CD8-positive, alpha-beta memory T cell (primary cell): ENCODE data around the gene CPOX. TPM values are rescaled to one million over a fixed set of nuclear protein-coding genes. Genes with fewer than 3 reads are reported as not detected.

Experiments used
- CTCF ChIA-PET: fragments of 350-600 bp; sonication (Branson Sonifier 250); formaldehyde crosslinking; loops from one replicate; lab custom pipeline; 2021; ENCODE audit warnings: antibody characterized with exemption; lab: Charles Lee
- POLR2A ChIA-PET: fragments of 350-600 bp; sonication (Branson Sonifier 250); formaldehyde crosslinking; loops from one replicate; lab custom pipeline; 2021; ENCODE audit warnings: antibody characterized with exemption; lab: Charles Lee
- DNase-seq, 5 donors: peaks; one replicate each; pipeline versions ENCODE4 v3.0.0 to v3.0.0-alpha.2; 2020 to 2022; ENCODE audit warnings: mixed read lengths in 1 of 5
- H3K27ac ChIP-seq: one replicate; pipeline ENCODE4 v1.7.0; 2013; ENCODE audit warnings: low read depth, mild to moderate bottlenecking, low read length, moderate library complexity
- H3K27me3 ChIP-seq: 2 replicates; pipeline ENCODE4 v1.7.0; 2013; ENCODE audit warnings: low read length, mild to moderate bottlenecking; ENCODE audit not compliant: insufficient read depth, poor library complexity, severe bottlenecking
- H3K36me3 ChIP-seq: 2 replicates; pipeline ENCODE4 v1.7.0; 2013; ENCODE audit warnings: mild to moderate bottlenecking, low read length, moderate library complexity; ENCODE audit not compliant: insufficient read depth
- H3K4me1 ChIP-seq: 2 replicates; pipeline ENCODE4 v1.7.0; 2013; ENCODE audit warnings: mild to moderate bottlenecking, low read length, moderate library complexity; ENCODE audit not compliant: insufficient read depth
- H3K4me3 ChIP-seq: 2 replicates; pipeline ENCODE4 v1.7.0; 2013; ENCODE audit warnings: mild to moderate bottlenecking, low read length
- H3K9me3 ChIP-seq: 2 replicates; pipeline ENCODE4 v1.7.0; 2013; ENCODE audit warnings: mild to moderate bottlenecking, low read length
- H3K27ac Mint-ChIP-seq, 8 donors: one replicate each; pipeline ENCODE4 v1.8.0; 2020 to 2021; ENCODE audit warnings: mixed read lengths in 8 of 8, mild to moderate bottlenecking in 6 of 8, inconsistent platforms in 3 of 8, moderate library complexity in 3 of 8
- H3K27me3 Mint-ChIP-seq, 2 donors: one replicate each; pipeline ENCODE4 v1.8.0; 2020 to 2021; ENCODE audit warnings: mixed read lengths in 2 of 2, mild to moderate bottlenecking in 1 of 2, moderate library complexity in 1 of 2
- H3K36me3 Mint-ChIP-seq, 3 donors: one replicate each; pipeline ENCODE4 v1.8.0; 2020 to 2021; ENCODE audit warnings: mixed read lengths in 3 of 3, inconsistent platforms in 1 of 3, mild to moderate bottlenecking in 1 of 3
- H3K4me1 Mint-ChIP-seq, 3 donors: one replicate each; pipeline ENCODE4 v1.8.0; 2020 to 2021; ENCODE audit warnings: mixed read lengths in 3 of 3, inconsistent platforms in 1 of 3, mild to moderate bottlenecking in 1 of 3
- H3K4me3 Mint-ChIP-seq, 7 donors: one replicate each; pipeline ENCODE4 v1.8.0; 2020 to 2021; ENCODE audit warnings: mixed read lengths in 7 of 7, mild to moderate bottlenecking in 6 of 7, moderate library complexity in 4 of 7, inconsistent platforms in 2 of 7
- H3K9me3 Mint-ChIP-seq, 5 donors: one replicate each; pipeline ENCODE4 v1.8.0; 2020 to 2022; ENCODE audit warnings: mixed read lengths in 5 of 5, mild to moderate bottlenecking in 3 of 5, moderate library complexity in 2 of 5, inconsistent platforms in 1 of 5
- polyA plus RNA-seq: library from polyadenylated mRNA; unstranded; fragments of 300-500 nt; fragmentation: Illumina TruSeq; gene quantifications from one replicate; pipeline ENCODE4 v1.2.3, GENCODE V29; 2021
- total RNA-seq, 2 experiments: library from RNA; stranded (reverse); gene quantifications; one replicate each; pipeline ENCODE4 v1.2.3, GENCODE V29; 2021

CPOX gene
- total and polyA plus RNA-seq, 3 experiments from 2014 or later, result 6.4 to 79.9 (median 76.3) TPM

DNA sequence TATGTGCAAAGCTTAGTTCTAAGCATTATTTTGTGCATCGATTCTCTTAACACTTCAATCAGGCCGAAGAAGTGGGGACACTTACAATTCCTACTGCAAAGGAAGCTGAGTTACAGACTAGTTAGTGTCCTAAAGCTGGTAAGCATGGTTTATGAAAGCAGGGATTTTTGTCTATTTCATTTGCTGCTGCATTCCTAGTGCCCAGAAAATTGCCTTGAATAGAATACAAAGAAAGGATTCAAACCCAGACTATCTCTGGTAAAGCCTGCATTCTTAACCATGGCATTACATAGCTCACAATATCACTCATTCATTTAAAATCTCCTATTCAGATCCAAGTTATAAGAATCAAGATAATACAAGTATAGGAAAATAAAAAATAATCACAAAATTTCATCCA, 24.4 kb upstream of the CPOX start:
- Histone ChIP-seq H3K4me3 (no peak overlapping the region), H3K27ac (no peak overlapping the region), H3K9me3 (no peaks in the 10 kb centered on the region), H3K27me3 (no peaks in the 10 kb centered on the region), H3K4me1 (no peaks in the 10 kb centered on the region), H3K36me3 (no peaks in the 10 kb centered on the region)
- CTCF ChIA-PET, result no interaction called here
- Mint-ChIP-seq H3K27ac (no peak overlapping the region), H3K4me1 (no peaks in the 10 kb centered on the region), H3K36me3 (no peaks in the 10 kb centered on the region), H3K4me3 (no peak overlapping the region), H3K9me3 (no peaks in the 10 kb centered on the region), H3K27me3 (peaks cover 0 to 4% of the 10 kb centered on the region in 2 donors)
- POLR2A ChIA-PET, result no interaction called here
- DNase-seq, result no peak

DNA sequence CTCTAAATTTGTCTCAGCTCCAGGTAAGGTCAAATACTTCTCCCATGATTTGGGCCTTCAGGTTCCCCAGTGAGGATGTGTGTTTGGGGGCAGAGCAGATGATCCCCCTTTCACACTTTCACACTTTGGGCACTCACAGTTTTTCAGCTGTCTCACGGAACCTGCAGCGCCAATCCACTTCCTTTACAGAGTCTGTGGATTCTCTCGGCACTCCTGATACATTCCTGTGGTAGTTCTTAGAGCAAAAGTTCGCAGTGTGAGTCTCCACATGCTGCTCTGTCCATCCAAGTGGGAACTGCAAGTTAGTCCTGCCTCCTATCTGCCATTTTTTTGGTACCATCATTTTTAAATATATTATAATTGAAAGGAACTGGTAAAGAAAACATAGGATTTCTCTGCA, 20.2 kb upstream of the CPOX start:
- no peaks in the 10 kb centered on the region for H3K9me3 ChIP-seq
- H3K27me3 Mint-ChIP-seq, result peaks cover 6 to 23% of the 10 kb centered on the region in 2 donors
- H3K27ac ChIP-seq, result no peak overlapping the region
- no peaks in the 10 kb centered on the region for H3K27me3 ChIP-seq
- H3K4me1 ChIP-seq, result no peaks in the 10 kb centered on the region
- POLR2A ChIA-PET, result no interaction called here
- H3K4me3 ChIP-seq, result no peak overlapping the region
- CTCF ChIA-PET, result interaction anchor here (1.6 kb wide), 1 partner anchor 11 kb away, joined by 5 read pairs; no protein-coding TSS in a partner anchor
- H3K27ac Mint-ChIP-seq, result no peak overlapping the region
- no peaks in the 10 kb centered on the region for H3K4me1 Mint-ChIP-seq
- H3K9me3 Mint-ChIP-seq, result peaks cover 7 to 19% (median 9%) of the 10 kb centered on the region in 5 donors
- H3K36me3 ChIP-seq, result no peaks in the 10 kb centered on the region
- H3K4me3 Mint-ChIP-seq, result no peak overlapping the region
- peaks cover 0 to 4% (median 0%) of the 10 kb centered on the region in 3 donors for H3K36me3 Mint-ChIP-seq
- no peak for DNase-seq

DNA sequence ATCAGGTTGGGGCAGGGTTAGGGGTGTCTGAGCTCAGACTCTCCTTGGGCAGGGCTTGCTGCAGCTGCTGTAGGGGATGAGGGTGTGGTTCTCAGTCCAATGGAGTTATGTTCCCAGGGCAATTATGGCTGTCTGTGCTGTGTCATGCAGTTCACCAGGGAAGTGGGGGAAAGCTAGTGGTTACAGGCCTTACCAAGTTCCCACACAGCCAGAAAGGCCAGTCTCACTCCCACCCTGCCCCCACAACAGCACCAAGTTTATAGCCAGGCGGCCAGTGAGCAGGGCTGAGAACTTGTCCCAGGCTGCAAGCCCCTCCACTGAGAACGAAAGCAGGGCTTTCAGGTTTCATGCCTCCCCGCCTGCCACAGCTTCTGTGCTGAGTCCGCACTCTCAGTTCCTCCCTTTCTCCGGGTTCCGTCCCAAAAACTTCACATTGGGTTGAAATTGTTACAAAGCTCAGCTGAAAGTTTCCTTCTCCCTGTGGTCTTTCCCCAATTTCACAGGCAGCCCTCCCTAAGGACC, 19.6 kb upstream of the CPOX start:
- Histone ChIP-seq H3K36me3 (no peaks in the 10 kb centered on the region), H3K4me3 (no peak overlapping the region), H3K27ac (no peak overlapping the region), H3K27me3 (no peaks in the 10 kb centered on the region), H3K9me3 (no peaks in the 10 kb centered on the region), H3K4me1 (no peaks in the 10 kb centered on the region)
- Mint-ChIP-seq H3K4me3 (no peak overlapping the region), H3K4me1 (no peaks in the 10 kb centered on the region), H3K36me3 (peaks cover 0 to 4% (median 0%) of the 10 kb centered on the region in 3 donors), H3K27me3 (peaks cover 6 to 23% of the 10 kb centered on the region in 2 donors), H3K27ac (no peak overlapping the region), H3K9me3 (peaks cover 7 to 19% (median 9%) of the 10 kb centered on the region in 5 donors)
- CTCF ChIA-PET, result interaction anchor here (1.6 kb wide), 1 partner anchor 11 kb away, joined by 5 read pairs; no protein-coding TSS in a partner anchor
- POLR2A ChIA-PET, result no interaction called here
- DNase-seq, result no peak

DNA sequence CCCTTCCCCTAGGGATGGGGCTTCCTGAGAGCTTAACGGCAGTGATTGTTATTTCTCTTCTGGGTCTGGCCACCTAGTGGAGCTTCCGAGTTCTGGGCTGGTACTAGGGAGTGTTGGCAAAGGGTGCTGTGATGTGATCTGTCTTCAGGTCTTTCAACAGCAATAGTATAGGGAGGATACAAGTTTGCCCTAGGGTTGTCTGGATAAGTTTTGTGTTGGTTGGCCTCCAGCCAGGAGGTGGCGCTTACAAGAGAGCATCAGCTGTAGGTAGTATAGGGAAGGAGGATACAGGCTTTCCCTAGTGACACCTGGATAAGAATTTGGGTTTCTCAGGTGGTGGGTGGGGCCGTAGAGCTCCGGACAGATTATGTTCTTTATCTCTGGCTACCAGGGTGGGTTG, 19.2 kb upstream of the CPOX start:
- Histone ChIP-seq H3K9me3 (no peaks in the 10 kb centered on the region), H3K4me1 (no peaks in the 10 kb centered on the region), H3K4me3 (no peak overlapping the region), H3K36me3 (no peaks in the 10 kb centered on the region), H3K27ac (no peak overlapping the region), H3K27me3 (no peaks in the 10 kb centered on the region)
- no peak overlapping the region for H3K27ac Mint-ChIP-seq
- ChIA-PET CTCF (interaction anchor here (1.6 kb wide), 1 partner anchor 10 kb away, joined by 5 read pairs; no protein-coding TSS in a partner anchor), POLR2A (no interaction called here)
- DNase-seq, result no peak
- H3K27me3 Mint-ChIP-seq, result peaks cover 6 to 23% of the 10 kb centered on the region in 2 donors
- H3K4me1 Mint-ChIP-seq, result no peaks in the 10 kb centered on the region
- H3K9me3 Mint-ChIP-seq, result peaks cover 7 to 19% (median 9%) of the 10 kb centered on the region in 5 donors
- H3K4me3 Mint-ChIP-seq, result no peak overlapping the region
- peaks cover 0 to 4% (median 0%) of the 10 kb centered on the region in 3 donors for H3K36me3 Mint-ChIP-seq

DNA sequence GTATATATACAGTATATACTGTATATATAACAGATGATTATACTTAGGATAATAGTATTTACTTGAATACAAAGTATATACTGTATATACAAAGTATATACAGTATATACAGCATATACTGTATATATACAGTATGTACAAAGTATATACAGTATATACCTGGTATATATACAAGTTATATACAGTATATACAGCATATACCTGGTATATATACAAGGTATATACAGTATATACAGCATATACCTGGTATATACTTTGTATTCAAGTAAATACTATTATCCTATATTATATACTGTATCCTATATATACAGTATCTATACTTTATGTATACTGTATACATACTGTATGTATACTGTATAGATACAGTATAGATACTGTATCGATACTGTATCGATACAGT, 14.6 kb upstream of the CPOX start:
- POLR2A ChIA-PET, result no interaction called here
- Histone ChIP-seq H3K4me3 (no peak overlapping the region), H3K4me1 (no peaks in the 10 kb centered on the region), H3K27ac (no peak overlapping the region), H3K9me3 (no peaks in the 10 kb centered on the region), H3K36me3 (no peaks in the 10 kb centered on the region), H3K27me3 (no peaks in the 10 kb centered on the region)
- Mint-ChIP-seq H3K36me3 (peaks cover 0 to 11% (median 4%) of the 10 kb centered on the region in 3 donors), H3K27ac (no peak overlapping the region), H3K27me3 (peaks cover 23 to 47% of the 10 kb centered on the region in 2 donors), H3K9me3 (peaks cover 9 to 25% (median 14%) of the 10 kb centered on the region in 5 donors), H3K4me1 (no peaks in the 10 kb centered on the region), H3K4me3 (no peak overlapping the region)
- CTCF ChIA-PET, result interaction anchor here (1.8 kb wide), 1 partner anchor 11 kb away, joined by 4 read pairs; no protein-coding TSS in a partner anchor
- DNase-seq, result no peak

DNA sequence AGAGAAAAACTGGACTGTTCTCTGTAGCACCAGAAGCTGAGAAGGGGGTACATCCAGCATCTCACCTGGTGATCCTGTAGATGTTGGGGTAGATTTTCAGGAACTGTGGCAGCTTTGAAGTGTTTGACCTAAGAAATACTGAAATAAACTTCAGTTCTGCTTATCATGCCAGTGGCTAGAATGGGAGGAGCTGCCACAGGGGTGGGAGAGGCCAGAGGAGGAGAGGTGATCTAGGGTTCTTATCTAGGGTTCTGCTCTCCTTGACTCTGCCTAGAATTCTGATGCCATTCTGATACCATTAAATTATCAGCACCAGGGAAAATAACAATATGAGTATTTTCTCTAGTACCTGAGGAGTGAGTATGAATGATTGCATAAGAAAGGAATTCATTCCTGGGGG, 10.2 kb upstream of the CPOX start:
- Mint-ChIP-seq H3K27me3 (peaks cover 17 to 31% of the 10 kb centered on the region in 2 donors), H3K4me3 (no peak overlapping the region), H3K36me3 (peaks cover 0 to 11% (median 0%) of the 10 kb centered on the region in 3 donors), H3K27ac (no peak overlapping the region), H3K9me3 (peaks cover 0 to 6% (median 4%) of the 10 kb centered on the region in 5 donors), H3K4me1 (no peaks in the 10 kb centered on the region)
- Histone ChIP-seq H3K4me1 (no peaks in the 10 kb centered on the region), H3K36me3 (no peaks in the 10 kb centered on the region), H3K4me3 (no peak overlapping the region), H3K27ac (no peak overlapping the region), H3K27me3 (no peaks in the 10 kb centered on the region), H3K9me3 (no peaks in the 10 kb centered on the region)
- ChIA-PET POLR2A (no interaction called here), CTCF (interaction anchor here (2.4 kb wide), 1 partner anchor 563 kb away, joined by 8 read pairs; no protein-coding TSS in a partner anchor)
- no peak for DNase-seq

DNA sequence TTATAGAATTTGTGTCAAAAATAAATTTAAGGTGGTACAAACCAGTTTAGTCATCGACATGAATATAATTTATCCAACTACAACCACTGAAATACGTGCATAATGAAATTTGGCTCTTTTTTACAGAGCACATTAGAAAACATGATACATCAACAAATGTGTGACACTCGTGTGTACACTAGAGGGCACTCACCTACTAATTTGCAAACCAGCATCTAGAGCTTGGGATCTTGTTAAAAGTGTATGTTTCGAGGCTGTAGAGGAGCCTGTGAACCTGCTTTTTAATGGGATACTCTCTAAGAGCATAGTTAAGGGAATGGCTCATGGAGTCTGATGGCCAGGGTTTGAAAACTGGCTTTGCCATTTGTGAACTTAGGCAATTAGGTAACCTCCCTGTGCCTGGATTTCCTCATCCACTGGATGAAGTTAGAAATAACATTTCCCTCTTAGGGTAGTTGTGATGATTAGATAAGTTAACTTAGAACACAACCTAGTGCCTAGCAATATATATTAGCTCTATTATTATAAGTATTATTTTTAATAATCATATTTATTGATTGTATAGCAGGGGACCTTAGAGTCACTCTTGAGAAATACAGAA, 8.8 kb upstream of the CPOX start:
- no peaks in the 10 kb centered on the region for H3K4me1 Mint-ChIP-seq
- H3K4me3 Mint-ChIP-seq, result no peak overlapping the region
- no peaks in the 10 kb centered on the region for H3K27me3 ChIP-seq
- no peak overlapping the region for H3K27ac ChIP-seq
- H3K36me3 Mint-ChIP-seq, result peaks cover 0 to 11% (median 0%) of the 10 kb centered on the region in 3 donors
- H3K9me3 ChIP-seq, result no peaks in the 10 kb centered on the region
- CTCF ChIA-PET, result interaction anchor here (0.7 to 2.9 kb wide), 14 partner anchors 10 to 562 kb away, joined by 3 to 14 read pairs (median 3); partner anchors contain the start of gene CPOX
- no peaks in the 10 kb centered on the region for H3K36me3 ChIP-seq
- POLR2A ChIA-PET, result interaction anchor here (0.5 to 0.6 kb wide), 2 partner anchors 38 kb away, joined by 3 read pairs; no protein-coding TSS in a partner anchor
- no peak overlapping the region for H3K4me3 ChIP-seq
- peaks cover 14 to 28% of the 10 kb centered on the region in 2 donors for H3K27me3 Mint-ChIP-seq
- no peak overlapping the region for H3K27ac Mint-ChIP-seq
- DNase-seq, result peak in 2 of 5 donors; percentile 5 to 19
- peaks cover 0 to 4% (median under 1%) of the 10 kb centered on the region in 5 donors for H3K9me3 Mint-ChIP-seq
- no peaks in the 10 kb centered on the region for H3K4me1 ChIP-seq

DNA sequence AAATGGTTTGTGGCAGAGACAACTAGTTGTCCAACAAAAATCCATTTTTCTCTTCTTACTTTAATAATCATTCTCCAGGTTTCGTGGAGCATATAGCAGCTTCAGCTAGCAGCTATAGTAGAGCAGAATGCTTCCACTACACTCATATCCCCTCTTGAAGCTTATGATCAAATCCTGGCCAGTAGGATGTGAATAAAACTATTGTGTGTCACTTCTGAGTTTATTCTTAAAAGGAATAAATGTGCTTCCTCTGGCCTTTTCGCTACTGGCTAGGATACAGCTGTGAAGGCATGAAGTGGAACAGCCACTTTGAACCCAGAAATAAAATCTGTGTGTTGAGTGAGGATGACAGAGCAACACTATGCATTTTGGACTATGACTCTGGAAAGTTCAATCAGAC, 7.8 kb upstream of the CPOX start:
- no peaks in the 10 kb centered on the region for H3K4me1 ChIP-seq
- DNase-seq, result no peak
- ChIA-PET POLR2A (no interaction called here), CTCF (interaction anchor here (1.0 to 2.9 kb wide), 5 partner anchors 9 to 561 kb away, joined by 3 to 14 read pairs (median 8); partner anchors contain the start of gene CPOX)
- H3K27ac Mint-ChIP-seq, result no peak overlapping the region
- H3K36me3 ChIP-seq, result no peaks in the 10 kb centered on the region
- H3K4me3 Mint-ChIP-seq, result no peak overlapping the region
- no peak overlapping the region for H3K27ac ChIP-seq
- no peaks in the 10 kb centered on the region for H3K9me3 ChIP-seq
- no peaks in the 10 kb centered on the region for H3K9me3 Mint-ChIP-seq
- peaks cover 0 to 4% (median 0%) of the 10 kb centered on the region in 3 donors for H3K4me1 Mint-ChIP-seq
- peaks cover 0 to 7% (median 0%) of the 10 kb centered on the region in 3 donors for H3K36me3 Mint-ChIP-seq
- H3K27me3 ChIP-seq, result no peaks in the 10 kb centered on the region
- no peak overlapping the region for H3K4me3 ChIP-seq
- H3K27me3 Mint-ChIP-seq, result peaks cover 12 to 24% of the 10 kb centered on the region in 2 donors
